T-helper 1 cell (primary cell): ENCODE results near the gene FRK.
A peak's percentile ranks its signal among the peaks of the same experiment; 100 is the strongest.
"Not testable (repeated sequence)": the region's sequence is repeated elsewhere in the genome, so short reads cannot be mapped to it uniquely, and the experiment has no call there.

ENCODE experiments used
- DNase-seq, 5 donors: peaks; one replicate each; pipeline ENCODE4 v3.0.0-alpha.2; 2012 to 2020

FRK gene

GRCh38 chr6:115934145-115934544 is 126.5 kb downstream of the FRK start:
- DNase-seq, result no peak

- DNase-seq, result no peak
Observed at GRCh38 chr6:115932481-115932880, 128.2 kb downstream of the FRK start.

GRCh38 chr6:115928000-115928399 is 132.7 kb downstream of the FRK start:
- DNase-seq, result not testable (repeated sequence)

GRCh38 chr6:115922971-115923370 is 137.7 kb downstream of the FRK start:
- DNase-seq, result no peak

- no peak for DNase-seq
Observed at GRCh38 chr6:115914098-115914497, 146.6 kb downstream of the FRK start.

GRCh38 chr6:115909923-115910546 is 150.7 kb downstream of the FRK start:
- no peak for DNase-seq

- DNase-seq, result no peak
Observed at GRCh38 chr6:115908906-115909559, 151.7 kb downstream of the FRK start.

GRCh38 chr6:115905471-115905870 is 155.2 kb downstream of the FRK start:
- DNase-seq, result no peak

- DNase-seq, result no peak
Observed at GRCh38 chr6:115902436-115902835, 158.3 kb downstream of the FRK start.

- no peak for DNase-seq
Observed at GRCh38 chr6:115901896-115902295, 158.8 kb downstream of the FRK start.

GRCh38 chr6:115899730-115900282 is 160.9 kb downstream of the FRK start:
- DNase-seq, result no peak

GRCh38 chr6:115898246-115898645 is 162.4 kb downstream of the FRK start:
- no peak for DNase-seq

GRCh38 chr6:115896538-115897129 is 164.1 kb downstream of the FRK start:
- peak in 1 of 5 donors; percentile 3 for DNase-seq

- DNase-seq, result no peak
Observed at GRCh38 chr6:115894426-115894992, 166.2 kb downstream of the FRK start.

GRCh38 chr6:115891750-115892149 is 168.9 kb downstream of the FRK start:
- no peak for DNase-seq

- peak in 1 of 5 donors; percentile 19 for DNase-seq
Observed at GRCh38 chr6:115891111-115891669, 169.5 kb downstream of the FRK start.

- no peak for DNase-seq
Observed at GRCh38 chr6:115890238-115890637, 170.5 kb downstream of the FRK start.

GRCh38 chr6:115888687-115889470 is 171.8 kb downstream of the FRK start:
- not testable (repeated sequence) for DNase-seq

GRCh38 chr6:115887891-115888290 is 172.8 kb downstream of the FRK start:
- no peak for DNase-seq

- DNase-seq, result no peak
Observed at GRCh38 chr6:115885636-115886366, 174.9 kb downstream of the FRK start.

- no peak for DNase-seq
Observed at GRCh38 chr6:115882771-115883170, 177.9 kb downstream of the FRK start.

- no peak for DNase-seq
Observed at GRCh38 chr6:115882174-115882573, 178.5 kb downstream of the FRK start.
